ENCODE measurements around the gene PDF.

GRCh38 chr16:69325784-69326171, 4.6 kb downstream of the PDF start:
- TF ChIP-seq EZH2phosphoT487 (IDR thresholded peaks at IDR 0.05; ENCODE audit: insufficient read depth, low read depth): no peak
- TF ChIP-seq EZH2 (IDR thresholded peaks at IDR 0.05; ENCODE audit: insufficient read depth, poor library complexity, severe bottlenecking): no peak
